Stimulated activated CD4-positive, alpha-beta T cell treated with anti-CD3 and anti-CD28 coated beads, TNF-alpha, amount 100 ng/mL, for 4 hours (primary cell): Measurements from ENCODE around the gene PPP2R3B.
"Not testable (repeated sequence)": the region's sequence is repeated elsewhere in the genome, so short reads cannot be mapped to it uniquely, and the experiment has no call there.

Source experiments
- DNase-seq, 3 experiments: peaks; one replicate each; pipeline ENCODE4 v3.0.0-alpha.2; 2020; ENCODE audit warnings: low read depth in 3 of 3

The PPP2R3B gene

GRCh38 chrX:386768-387575, at the start of gene PPP2R3B:
PPP2R3B (minus strand) TSS chrX:386907; CDS start chrX:386691, 216 bp downstream.
- peak; percentile 96 to 99 (median 97) for DNase-seq

DNA sequence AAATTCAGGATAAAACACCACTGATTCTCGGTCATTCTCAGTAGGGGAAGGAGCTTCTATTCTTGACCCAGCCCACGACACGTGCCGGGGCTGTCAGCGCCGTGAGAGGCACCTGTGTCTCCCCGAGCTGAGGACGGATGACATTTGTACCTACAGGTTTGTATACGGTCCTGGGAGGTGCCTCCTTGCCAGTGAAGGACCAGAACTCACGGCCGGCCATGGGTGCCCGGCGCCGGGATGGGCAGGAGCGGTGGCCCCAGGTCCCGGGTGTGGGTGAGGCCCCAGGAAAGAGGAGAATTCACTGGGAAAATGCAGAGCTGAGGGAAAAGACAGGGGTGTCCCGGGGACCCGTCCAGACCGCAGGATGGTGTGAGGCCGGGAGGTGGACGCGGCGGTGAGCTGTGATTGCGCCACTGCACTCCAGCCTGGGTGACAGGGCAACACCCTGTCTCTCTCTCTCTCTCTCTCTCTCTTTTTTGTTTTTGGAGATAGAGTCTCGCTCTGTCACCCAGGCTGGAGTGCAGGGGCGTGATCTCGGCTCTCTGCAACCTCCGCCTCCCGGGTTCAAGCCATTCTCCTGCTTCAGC, 48.9 kb upstream of the PPP2R3B start:
- DNase-seq: no peak

DNA sequence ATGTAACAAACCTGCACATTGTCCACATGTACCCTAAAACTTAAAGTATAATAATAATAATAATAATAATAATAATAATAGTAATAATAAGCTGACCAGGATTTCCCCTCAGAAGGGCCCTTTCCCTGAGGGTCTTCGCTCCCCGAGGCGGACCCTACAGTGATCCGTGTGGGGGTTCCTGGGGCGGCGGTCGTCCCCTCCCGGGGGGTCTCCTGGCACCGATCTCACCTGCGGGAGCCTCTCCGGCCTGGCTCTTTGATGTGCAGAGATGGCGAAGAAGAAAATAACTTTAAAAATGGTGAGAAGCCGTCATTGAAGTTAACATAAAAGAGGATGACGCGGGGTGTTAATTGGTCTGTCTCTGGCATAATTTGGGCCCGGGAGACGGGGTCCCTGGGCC, 48.2 kb upstream of the PPP2R3B start:
- DNase-seq: no peak

GRCh38 chrX:433771-434170, 47.1 kb upstream of the PPP2R3B start:
- DNase-seq: no peak

DNA sequence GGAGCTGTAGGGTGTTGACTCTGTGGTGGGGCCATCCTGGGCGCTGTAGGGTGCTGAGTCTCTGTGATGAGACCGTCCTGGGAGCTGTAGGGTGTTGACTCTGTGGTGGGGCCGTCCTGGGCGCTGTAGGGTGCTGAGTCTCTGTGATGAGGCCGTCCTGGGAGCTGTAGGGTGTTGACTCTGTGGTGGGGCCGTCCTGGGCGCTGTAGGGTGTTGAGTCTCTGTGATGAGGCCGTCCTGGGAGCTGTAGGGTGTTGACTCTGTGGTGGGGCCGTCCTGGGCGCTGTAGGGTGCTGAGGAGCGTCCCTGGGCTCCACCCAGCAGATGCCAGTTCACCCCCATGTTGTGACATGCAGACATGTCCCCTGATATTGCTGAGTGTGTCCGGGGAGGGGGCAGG, 46.0 kb upstream of the PPP2R3B start:
- DNase-seq: not testable (repeated sequence)

GRCh38 chrX:431492-432111, 44.9 kb upstream of the PPP2R3B start:
- no peak for DNase-seq

GRCh38 chrX:431056-431455, 44.3 kb upstream of the PPP2R3B start:
- no peak for DNase-seq

DNA sequence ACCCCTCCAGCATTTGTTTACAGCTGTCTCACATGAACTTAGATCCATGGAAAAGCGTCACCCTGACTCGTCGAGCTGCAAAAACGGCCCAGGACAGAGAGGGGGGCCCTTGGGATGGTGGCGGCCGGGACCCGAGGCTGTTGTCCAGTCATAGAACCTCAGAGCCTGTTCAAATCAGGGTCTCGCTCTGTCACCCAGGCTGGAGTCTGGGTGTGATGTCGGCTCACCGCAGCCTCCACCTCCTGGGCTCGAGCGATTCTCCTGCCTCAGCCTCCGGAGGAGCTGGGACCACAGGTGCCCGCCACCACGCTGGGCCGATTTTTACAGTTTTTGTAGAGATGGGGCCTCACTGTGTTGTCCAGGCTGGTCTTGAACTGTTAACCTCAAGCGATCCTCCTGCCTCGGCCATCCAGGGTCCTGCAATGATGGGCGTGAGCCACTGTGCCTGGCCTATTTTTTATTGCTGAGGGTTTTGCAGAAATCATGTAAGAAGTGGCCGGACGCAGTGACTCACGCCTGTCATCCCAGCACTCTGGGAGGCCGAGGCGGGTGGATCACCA, 42.6 kb upstream of the PPP2R3B start:
- no peak for DNase-seq

DNA sequence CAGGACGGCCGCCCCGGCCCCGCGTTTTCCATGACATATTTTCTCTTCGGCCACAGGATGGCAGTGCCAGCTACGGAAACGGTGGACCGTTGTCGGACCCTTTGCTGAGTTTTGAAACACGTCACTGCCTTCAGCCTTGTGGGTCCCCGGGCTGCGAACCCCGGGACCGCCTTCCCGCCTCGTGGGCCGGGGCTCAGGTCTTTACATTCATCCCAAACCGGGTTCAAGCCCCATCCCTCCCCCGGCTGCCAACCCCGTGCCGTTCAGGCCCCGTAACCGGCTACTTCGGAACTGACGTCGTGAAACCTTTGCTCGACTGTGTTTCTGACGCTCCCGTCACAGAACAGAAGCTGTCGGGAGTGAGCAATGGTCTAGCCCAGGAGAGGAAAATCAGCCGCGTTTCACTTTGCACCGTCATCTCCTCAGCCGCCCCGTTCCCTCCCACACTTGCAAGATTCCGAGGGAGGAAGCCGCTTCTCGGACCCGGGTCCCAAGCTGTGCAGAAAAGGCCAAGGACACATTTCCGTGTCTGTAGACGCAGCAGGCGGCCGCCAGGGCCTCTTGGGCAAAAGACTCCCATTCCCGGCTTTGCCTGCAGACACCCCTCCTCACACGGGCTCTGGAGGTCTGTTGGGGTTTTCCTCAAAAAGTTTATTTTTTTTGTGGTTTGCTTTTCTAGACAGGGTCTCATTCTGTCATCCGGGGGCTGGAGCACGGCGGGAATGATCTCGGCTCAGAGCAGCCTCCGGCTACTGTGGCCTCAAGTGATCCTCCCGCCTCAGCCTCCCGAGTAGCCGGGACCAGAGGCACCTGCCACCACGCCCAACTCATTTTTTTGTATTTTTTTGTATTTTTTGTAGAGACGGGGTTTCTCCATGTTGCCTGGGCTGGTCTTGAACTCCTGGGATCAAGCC, 41.4 kb upstream of the PPP2R3B start:
- no peak for DNase-seq

- DNase-seq: no peak
These were observed 40.2 kb upstream of the PPP2R3B start for GRCh38 chrX:426881-427280.

DNA sequence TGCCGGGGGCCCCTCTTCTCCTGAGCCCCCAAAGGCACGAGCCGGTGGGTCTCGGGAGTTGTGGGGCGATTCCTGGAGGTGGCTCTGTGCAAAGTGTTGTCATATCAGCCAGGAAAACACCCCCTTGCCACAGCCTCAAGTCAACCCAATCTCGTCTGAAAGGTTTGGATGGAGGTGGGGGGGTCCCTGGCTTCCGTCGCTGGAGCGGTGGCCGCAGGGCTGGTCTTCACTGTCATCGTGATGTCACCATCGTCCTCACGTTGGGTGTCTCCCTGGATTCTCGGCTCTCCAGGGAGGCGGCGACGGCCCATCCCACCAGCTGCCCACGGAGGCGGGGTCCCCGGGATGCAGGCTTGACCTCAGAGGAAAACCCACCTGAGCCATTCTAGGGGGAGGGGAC, 38.3 kb upstream of the PPP2R3B start:
- no peak for DNase-seq

DNA sequence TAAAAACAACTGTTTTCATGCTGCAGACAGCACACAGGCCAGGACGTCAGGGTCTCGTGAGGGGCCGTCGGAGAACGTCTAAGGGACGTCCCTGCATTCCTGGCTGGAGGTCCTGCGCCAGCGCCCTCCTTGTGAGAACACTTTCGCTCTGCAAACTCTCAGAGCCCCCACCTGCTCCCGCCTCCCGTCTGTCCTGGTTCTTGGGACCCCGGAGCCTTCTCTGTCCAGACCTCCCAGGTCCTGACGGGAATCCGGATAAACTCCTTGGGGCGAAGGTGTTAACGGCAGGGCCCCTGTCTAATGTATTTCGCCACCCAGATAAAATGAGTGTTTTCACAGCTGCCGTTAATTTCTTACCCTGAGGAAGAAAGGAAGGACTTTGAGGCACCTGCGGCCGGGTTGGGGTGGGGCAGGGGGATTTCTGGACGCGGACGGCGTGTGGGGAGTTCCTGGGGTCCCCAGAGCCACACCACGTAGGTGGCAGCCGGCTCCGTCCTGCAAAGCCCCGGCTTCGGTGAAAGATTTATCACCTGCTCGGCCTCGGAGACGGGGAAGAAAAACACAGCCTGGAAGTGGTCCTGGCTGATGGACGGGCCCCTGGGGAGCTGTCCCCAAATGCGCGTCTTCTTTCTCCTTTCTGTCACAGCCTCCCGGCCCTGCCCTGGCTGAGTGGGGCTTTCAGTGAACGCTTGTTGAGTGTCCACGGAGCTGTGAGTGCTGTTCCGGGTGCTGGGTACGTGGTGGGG, 35.1 kb upstream of the PPP2R3B start:
- DNase-seq: no peak

DNA sequence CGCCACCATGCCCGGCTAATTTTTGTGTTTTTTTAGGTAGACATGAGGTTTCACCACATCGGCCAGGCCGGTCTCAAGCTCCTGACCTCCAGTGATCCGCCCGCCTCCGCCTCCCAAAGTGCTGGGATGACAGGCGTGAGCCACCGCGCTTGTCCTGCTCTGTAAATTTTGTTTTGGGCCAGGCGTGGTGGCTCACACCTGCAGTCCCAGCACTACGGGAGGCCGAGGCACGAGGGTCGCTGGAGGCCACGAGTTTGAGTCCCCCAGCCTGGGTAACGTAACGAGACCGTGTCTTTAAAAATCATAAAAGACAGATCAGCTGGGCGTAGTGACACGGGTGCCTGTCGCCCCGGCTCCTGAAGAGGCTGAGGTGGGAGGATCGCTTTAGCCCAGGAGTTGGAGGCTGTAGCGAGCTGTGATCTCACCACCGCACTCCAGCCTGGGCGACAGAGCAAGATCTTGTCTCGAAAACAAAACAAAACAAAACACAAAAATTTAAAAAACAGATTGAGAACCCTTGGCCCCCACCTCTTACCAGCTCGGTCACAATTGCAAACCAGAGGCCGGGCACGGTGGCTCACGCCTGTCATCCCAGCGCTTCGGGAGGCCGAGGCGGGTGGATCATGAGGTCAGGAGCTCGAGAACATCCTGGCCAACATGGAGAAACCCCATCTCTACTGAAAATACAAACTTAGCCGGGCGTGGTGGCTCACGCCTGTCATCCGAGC, 34.0 kb upstream of the PPP2R3B start:
- DNase-seq: no peak

DNA sequence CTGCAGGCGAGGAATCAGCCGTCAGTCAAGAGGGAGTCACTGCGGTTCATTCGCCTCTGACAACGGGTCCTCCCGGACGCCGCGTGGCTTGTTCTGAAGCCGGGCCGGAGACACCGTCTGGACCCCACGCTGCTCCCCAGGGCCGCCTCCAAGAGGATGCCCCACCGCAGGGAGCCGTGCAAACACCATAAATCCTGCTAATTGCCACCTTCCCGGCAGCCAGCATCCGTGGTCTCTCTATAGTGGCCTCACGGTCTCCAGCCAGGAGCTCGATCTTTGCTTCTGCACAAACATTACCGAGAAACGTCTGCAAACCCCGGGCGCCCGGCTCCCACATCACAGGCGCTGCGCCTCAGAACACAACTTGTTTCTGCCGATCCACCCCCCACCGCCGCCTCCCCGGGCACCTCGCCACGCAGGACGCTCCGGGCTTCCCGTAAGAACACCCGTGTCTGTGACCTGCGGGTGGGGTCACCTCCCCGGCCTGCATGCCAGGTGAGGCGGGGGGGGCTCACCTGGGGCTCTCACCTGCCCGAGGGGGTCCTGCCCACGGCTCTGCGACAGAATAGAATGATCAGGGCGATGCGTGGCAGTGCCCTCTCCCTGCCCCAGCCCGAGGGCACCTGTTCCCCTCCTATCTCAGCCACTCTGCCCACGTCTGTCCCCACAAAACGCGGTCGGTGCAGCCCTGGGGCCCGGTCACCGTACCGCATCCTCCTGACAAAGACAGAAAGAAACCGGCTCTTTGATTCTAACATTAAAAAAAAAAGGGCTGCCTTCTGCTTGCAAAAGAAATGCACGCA, 32.4 kb upstream of the PPP2R3B start:
- DNase-seq: no peak

- not testable (repeated sequence) for DNase-seq
These were observed 28.8 kb upstream of the PPP2R3B start for GRCh38 chrX:415498-415897.

- DNase-seq: no peak
These were observed 26.9 kb upstream of the PPP2R3B start for GRCh38 chrX:413322-414201.

- no peak for DNase-seq
These were observed 23.6 kb upstream of the PPP2R3B start for GRCh38 chrX:410296-410695.

DNA sequence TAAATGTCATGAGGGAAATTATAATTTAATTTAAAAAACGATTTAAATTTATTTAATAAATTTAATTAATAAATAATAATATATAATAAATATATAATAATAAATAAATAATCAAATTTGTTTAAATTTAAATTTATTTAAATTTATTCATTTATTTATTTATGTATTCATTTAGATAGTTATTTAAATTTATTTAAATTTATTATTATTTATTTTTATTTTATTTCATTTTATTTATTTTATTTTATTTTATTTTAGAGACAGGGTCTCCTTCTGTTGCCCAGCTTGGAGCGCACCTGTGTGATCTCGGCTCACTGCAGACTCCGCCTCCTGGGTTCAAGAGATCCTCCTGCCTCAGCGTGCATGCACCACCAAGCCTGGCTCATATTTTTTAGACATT, 18.4 kb upstream of the PPP2R3B start:
- no peak for DNase-seq
